SK-N-MC (cell line): ENCODE measurements around the gene CASZ1.

Experiments
- DNase-seq: peaks from one replicate; pipeline ENCODE4 v3.0.0-alpha.2; 2011; ENCODE audit warnings: low read depth, low spot score
- H3K27ac ChIP-seq: fragments of 200-600 bp; sonication (generic); 2 replicates; pipeline ENCODE4 v1.5.1; 2016; ENCODE audit warnings: mixed run types
- H3K36me3 ChIP-seq: fragments of 200-600 bp; sonication (generic); 2 replicates; pipeline ENCODE4 v1.6.1; 2017; ENCODE audit warnings: antibody characterized with exemption, low read length, mixed read lengths; ENCODE audit not compliant: insufficient read depth
- H3K4me3 ChIP-seq: fragments of 200-600 bp; sonication (generic); 2 replicates; pipeline ENCODE4 v1.5.1; 2016
- H3K9ac ChIP-seq: fragments of 200-600 bp; sonication (generic); 2 replicates; pipeline ENCODE4 v1.8.0; 2017; ENCODE audit warnings: mixed run types, mixed read lengths; ENCODE audit not compliant: insufficient read length
- H3K9me3 ChIP-seq: fragments of 200-600 bp; sonication (generic); 2 replicates; pipeline ENCODE4 v1.6.1; 2017; ENCODE audit warnings: low read depth, mild to moderate bottlenecking, antibody characterized with exemption, low read length, moderate library complexity, mixed read lengths
- EZH2 ChIP-seq: fragments of 200-600 bp; sonication (generic); IDR thresholded peaks from one replicate; pipeline ENCODE4 v1.6.1; 2017; ENCODE audit warnings: antibody characterized with exemption
- FOXP2 ChIP-seq: optimal IDR thresholded peaks from 2 replicates; pipeline ENCODE3; 2011; ENCODE audit warnings: mild to moderate bottlenecking, moderate library complexity; ENCODE audit not compliant: insufficient read depth; ENCODE audit errors: extremely low read length, control extremely low read depth
- POLR2AphosphoS5 ChIP-seq: IDR thresholded peaks from 2 replicates; pipeline ENCODE4 v1.6.1; 2012; ENCODE audit warnings: mild to moderate bottlenecking, low read depth, low read length, borderline replicate concordance

The CASZ1 gene

DNA sequence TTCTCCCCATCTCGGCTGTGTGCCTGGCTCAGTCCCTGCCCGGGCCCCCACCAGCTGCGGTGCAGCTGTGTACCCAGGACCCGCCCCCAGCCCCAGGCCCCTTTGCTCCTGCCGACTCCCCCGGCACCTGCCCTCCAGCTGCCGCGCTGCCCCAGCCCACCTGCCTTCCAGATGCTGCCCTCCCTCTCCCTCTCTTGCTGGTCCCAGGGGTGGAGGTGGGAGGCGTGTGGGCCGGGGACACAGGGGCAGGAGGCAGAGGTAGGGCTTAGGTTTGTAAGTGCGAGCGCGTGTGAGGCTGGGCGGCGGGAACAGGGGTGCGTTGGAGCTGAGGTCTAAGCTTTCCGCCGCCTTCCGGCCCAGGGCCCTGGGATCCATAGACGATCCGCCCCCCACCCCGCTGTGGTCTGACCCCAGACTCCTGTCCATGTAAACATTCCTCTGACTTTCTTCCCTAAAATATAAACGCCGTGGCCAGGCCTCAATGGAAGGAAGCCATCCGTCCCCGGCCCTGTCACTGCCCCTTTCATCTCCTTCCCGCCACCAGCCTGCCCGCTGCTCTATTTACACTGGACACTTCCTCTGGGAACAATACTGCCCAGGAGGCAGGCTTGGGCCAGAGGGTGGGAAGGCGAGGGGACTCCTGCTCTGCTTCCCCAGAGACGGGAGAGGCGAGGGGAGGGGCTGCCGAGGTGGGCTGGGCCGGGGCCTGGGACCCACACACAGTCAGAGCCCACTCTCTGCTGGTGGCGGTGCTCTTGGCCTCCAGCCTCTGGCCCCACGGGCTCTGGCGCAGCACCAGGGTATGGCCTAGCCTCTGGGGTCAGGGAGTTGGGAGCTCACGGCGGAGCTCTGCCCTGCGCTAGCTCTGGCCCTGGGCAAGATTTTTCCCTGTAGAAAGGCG, 128.3 kb downstream of the CASZ1 start:
- no peak for TF ChIP-seq EZH2
- TF ChIP-seq FOXP2 = no peak
- no peak for TF ChIP-seq POLR2AphosphoS5
- no peak overlapping the region for H3K4me3 ChIP-seq
- H3K9ac ChIP-seq = no peak overlapping the region
- H3K9me3 ChIP-seq = no peaks in the 10 kb centered on the region
- H3K36me3 ChIP-seq = no peaks in the 10 kb centered on the region
- H3K27ac ChIP-seq = no peak overlapping the region
- DNase-seq = no peak

DNA sequence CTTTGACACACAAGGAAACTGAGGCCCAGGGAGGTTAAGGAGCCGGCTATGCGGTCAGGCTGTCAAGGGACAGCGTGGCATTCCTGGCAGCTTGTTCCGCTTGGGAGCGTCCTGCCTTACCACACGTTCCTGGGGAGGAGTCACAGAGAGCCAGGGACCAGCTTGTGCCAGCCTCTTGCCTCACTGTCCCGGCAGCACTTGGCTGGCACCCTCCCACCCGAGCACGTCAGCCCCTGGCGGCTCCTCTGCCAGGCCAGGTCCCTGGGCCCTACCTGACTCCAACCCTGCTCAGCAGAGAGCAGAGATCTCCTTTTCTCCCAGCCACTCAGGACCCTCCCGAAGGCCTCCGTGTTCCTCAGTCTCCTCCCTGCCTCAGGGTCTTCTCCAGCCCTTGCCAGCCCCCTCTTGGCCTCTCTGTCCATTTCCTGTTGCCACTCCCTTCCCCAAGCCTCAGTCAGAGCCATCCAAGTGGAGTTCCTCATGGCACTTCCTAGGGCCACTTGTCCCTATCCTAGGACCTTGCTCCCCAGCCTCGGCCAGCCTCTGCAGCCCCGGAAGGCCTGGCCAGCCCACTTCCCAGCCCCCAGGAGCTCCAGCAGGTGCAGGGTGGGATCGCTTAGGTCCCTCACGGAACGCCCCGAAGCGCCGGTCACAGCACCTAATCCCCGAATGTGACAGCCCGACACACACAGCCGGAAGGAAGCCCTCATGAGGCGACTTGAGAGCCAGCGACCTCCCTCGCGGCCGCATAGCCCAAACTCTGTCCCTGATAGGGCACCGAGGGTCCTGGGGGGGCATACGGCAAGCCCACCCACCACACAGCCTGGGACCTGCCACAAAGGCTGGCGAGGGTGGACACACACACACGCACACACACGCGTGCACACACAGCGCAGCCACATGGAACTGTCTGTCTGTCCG, 130.3 kb downstream of the CASZ1 start:
- Histone ChIP-seq H3K36me3 (no peaks in the 10 kb centered on the region), H3K27ac (no peak overlapping the region), H3K9ac (no peak overlapping the region), H3K4me3 (no peak overlapping the region), H3K9me3 (no peaks in the 10 kb centered on the region)
- TF ChIP-seq POLR2AphosphoS5 (no peak), FOXP2 (no peak)
- no peak for DNase-seq

DNA sequence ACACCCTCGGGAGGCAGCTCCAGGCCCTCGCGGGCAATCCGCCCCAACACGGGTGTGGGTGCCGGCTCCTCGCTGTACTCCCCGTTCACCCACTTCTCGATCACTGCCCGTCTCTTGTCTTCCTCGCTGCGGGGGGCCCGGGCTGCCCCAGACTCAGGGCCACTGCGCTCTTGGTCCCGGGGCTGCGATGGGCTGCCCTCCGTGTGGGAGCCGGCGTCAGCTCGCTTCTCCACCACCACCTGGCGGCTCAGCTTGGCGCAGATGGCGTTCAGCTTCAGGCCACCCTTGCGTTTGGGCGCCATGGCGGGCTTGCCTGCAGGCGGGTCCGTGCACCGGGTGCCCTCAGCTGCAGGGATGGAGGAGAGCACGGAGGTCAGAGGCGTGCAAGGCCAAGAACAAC, 131.2 kb downstream of the CASZ1 start:
- no peaks in the 10 kb centered on the region for H3K36me3 ChIP-seq
- H3K27ac ChIP-seq = no peak overlapping the region
- no peak overlapping the region for H3K4me3 ChIP-seq
- no peak overlapping the region for H3K9ac ChIP-seq
- no peak for DNase-seq
- no peaks in the 10 kb centered on the region for H3K9me3 ChIP-seq
- TF ChIP-seq FOXP2 (no peak), POLR2AphosphoS5 (no peak), EZH2 (no peak)

DNA sequence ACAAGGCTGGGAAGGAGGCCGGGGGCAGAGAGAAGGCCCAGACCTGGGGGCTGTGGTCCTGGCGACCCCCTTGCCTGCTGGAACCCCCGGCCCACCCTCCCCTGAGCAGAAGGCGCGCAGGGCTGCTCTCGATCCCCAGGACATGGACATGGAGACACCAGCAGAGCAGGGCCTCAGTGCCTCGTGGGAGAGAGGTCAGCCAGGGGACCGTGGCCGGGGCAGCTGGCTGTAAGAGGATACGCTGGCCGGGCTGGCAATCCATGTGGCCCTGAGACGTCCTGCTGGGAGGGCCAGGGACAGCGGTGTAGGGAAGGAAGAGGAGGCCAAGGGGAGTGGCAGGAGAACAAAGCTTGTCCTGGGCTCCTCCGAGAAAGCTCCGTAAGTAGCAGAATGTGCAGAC, 132.2 kb downstream of the CASZ1 start:
- H3K4me3 ChIP-seq = no peak overlapping the region
- no peak overlapping the region for H3K9ac ChIP-seq
- no peak for DNase-seq
- H3K27ac ChIP-seq = no peak overlapping the region
- no peaks in the 10 kb centered on the region for H3K36me3 ChIP-seq
- no peak for TF ChIP-seq FOXP2
- no peak for TF ChIP-seq EZH2
- TF ChIP-seq POLR2AphosphoS5 = no peak
- H3K9me3 ChIP-seq = no peaks in the 10 kb centered on the region

DNA sequence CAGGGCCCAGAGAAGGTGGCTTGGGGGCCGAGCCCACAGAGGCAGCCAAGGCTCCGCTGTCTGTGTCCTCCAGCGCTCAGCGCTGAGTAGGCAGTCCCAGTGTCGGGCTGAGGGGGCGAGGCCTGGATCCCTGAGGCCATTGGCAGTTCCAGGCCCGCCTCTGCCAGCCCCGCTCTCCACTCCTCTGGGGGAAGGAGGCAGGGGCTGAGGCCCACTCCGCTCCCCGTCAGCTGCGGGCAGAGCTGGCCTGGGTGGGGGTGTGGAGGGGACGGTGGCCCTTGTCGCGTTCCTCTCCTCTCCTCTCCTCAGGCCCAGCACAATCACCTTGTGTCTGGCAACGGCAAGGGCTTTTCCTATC, 132.8 kb downstream of the CASZ1 start:
- no peak for TF ChIP-seq FOXP2
- TF ChIP-seq EZH2 = no peak
- TF ChIP-seq POLR2AphosphoS5 = no peak
- no peaks in the 10 kb centered on the region for H3K9me3 ChIP-seq
- no peak for DNase-seq
- no peaks in the 10 kb centered on the region for H3K36me3 ChIP-seq
- no peak overlapping the region for H3K9ac ChIP-seq
- H3K4me3 ChIP-seq = no peak overlapping the region
- no peak overlapping the region for H3K27ac ChIP-seq

DNA sequence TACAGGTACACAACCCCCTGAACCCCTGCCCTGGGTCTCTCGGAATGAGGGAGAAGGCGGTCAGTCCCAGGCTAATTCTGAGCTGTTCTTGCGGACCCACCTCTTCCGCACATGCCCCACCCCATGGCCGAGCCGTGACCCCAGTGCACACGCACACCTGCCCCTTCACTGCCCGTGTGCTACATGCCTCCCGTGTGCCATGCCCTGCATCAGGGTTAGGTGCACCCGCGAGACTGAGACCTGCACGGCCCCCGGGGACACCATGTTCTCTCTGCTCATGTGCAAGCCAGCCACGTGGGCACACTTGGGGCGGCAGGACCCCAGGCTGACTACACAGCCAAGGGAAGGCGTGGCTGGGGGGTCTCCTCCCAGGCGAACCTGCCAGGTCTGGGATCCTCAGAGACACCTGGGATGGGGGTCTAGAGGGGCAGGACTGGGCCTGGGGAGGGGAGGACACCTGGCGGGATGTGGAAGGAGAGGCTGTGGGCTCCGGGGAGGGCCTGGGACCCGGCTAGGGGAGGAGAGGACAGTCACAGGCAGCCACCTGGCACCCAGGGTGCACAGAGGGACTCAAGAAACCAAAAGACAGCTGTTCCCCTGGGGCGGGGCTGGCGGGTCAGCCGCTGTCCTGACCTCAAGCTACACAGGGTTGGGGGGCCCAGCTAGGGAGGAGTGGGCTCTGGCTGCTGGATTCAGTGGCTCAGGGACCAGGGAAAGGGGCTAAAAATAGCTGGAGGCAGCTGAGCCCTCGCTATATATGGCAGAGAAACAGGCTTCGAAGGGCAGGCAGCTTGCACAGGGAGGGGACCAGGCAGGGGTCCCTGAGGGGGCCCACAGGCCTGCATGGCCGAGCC, 133.4 kb downstream of the CASZ1 start:
- no peaks in the 10 kb centered on the region for H3K36me3 ChIP-seq
- no peak overlapping the region for H3K27ac ChIP-seq
- DNase-seq = no peak
- H3K4me3 ChIP-seq = no peak overlapping the region
- no peaks in the 10 kb centered on the region for H3K9me3 ChIP-seq
- no peak for TF ChIP-seq EZH2
- no peak for TF ChIP-seq FOXP2
- no peak for TF ChIP-seq POLR2AphosphoS5
- no peak overlapping the region for H3K9ac ChIP-seq

DNA sequence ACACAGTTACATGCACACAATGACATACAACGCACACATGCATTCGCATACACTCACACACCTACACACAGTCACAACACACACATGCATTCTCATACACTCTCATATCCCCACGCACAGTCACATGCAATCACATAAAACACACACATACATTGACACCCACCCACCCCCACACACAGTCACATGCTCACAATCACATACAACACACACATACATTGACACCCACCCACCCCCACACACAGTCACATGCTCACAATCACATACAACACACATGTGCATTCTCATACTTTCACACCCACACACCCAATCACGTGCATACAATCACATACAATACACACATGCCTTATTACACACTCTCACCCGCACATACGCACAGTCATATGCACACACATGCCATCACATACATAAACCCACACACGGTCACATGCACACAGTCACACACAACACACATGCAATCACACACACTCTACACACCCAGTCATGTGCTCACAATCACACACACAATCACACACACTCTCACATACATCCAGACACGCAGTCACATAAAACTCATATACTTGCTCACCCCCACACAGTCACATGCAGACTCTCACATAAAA, 134.3 kb downstream of the CASZ1 start:
- H3K36me3 ChIP-seq = no peaks in the 10 kb centered on the region
- TF ChIP-seq EZH2 (no peak), POLR2AphosphoS5 (no peak), FOXP2 (no peak)
- no peak overlapping the region for H3K9ac ChIP-seq
- H3K27ac ChIP-seq = no peak overlapping the region
- H3K9me3 ChIP-seq = no peaks in the 10 kb centered on the region
- no peak overlapping the region for H3K4me3 ChIP-seq
- DNase-seq = no peak

DNA sequence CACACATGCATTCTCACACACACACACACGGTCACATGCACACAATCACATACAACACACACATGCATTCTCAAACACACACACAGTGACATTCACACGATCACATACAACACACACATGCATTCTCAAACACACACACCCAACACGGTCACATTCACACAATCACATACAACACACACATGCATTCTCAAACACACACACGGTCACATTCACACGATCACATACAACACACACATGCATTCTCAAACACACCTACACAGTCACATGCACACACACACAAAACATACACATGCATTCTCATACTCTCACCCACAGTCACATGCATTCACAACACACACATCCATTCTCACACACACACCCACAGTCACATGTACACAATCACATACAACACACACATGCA, 135.0 kb downstream of the CASZ1 start:
- Histone ChIP-seq H3K36me3 (no peaks in the 10 kb centered on the region), H3K4me3 (no peak overlapping the region), H3K27ac (no peak overlapping the region), H3K9me3 (no peaks in the 10 kb centered on the region), H3K9ac (no peak overlapping the region)
- no peak for TF ChIP-seq POLR2AphosphoS5
- TF ChIP-seq EZH2 = no peak
- no peak for TF ChIP-seq FOXP2
- no peak for DNase-seq
